PFSK-1 (cell line): ENCODE measurements around the gene MEGF9.

ENCODE experiments used
- FOXP2 ChIP-seq: optimal IDR thresholded peaks from 2 replicates; pipeline ENCODE3; 2011; ENCODE audit warnings: borderline replicate concordance, control low read depth, inconsistent platforms; ENCODE audit not compliant: insufficient read depth; ENCODE audit errors: extremely low read length, extremely low read depth
- POLR2AphosphoS5 ChIP-seq: IDR thresholded peaks from 2 replicates; pipeline ENCODE4 v1.6.1; 2012; ENCODE audit warnings: low read depth, mild to moderate bottlenecking, control low read depth, low read length, moderate library complexity
- REST ChIP-seq, 2 experiments: IDR thresholded peaks; 2 replicates each; pipeline versions ENCODE4 v1.6.1 to v1.8.0; 2011 to 2012; ENCODE audit warnings: low read depth in 2 of 2, low read length in 2 of 2, control low read depth in 1 of 2, inconsistent platforms in 1 of 2, mild to moderate bottlenecking in 1 of 2, moderate library complexity in 1 of 2; ENCODE audit not compliant: insufficient read depth in 1 of 2
- SIN3A ChIP-seq: IDR thresholded peaks from 2 replicates; pipeline ENCODE4 v1.6.1; 2012; ENCODE audit warnings: mild to moderate bottlenecking, low read length, moderate library complexity, borderline replicate concordance; ENCODE audit not compliant: insufficient read depth
- TAF1 ChIP-seq: IDR thresholded peaks from 2 replicates; pipeline ENCODE4 v1.6.1; 2012; ENCODE audit warnings: low read length, control low read depth, borderline replicate concordance; ENCODE audit not compliant: insufficient read depth

Gene MEGF9

GRCh38 chr9:120564589-120564988 is 149.7 kb downstream of the MEGF9 start:
- TF ChIP-seq POLR2AphosphoS5 (no peak), SIN3A (no peak)

DNA sequence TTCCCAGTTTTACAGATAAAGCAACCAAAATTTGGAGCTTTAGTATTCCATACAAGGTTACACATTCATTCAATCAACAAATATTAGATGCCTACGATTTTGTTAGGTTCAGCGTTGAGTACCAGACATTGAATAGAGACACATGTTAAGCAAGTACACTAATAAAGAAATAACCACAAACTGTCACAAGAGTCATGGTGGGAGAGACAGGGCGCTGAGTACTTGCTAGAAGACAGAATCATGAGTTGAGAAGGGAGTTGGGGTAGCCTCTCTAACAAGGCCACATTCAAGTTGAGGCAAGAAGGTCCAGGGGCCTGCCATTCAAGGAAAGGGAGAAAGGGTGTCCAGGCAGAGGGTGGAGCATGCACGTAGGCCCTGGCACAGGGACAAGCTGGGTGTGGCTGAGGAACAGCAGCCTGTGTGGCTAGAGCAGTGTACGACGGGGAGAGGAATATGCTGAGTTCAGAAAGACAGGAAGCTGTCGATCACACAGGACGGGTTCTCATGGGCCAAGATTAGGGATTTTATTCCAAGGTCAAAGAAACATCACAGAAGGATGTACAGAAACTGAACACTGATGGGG is 151.3 kb downstream of the MEGF9 start:
- TF ChIP-seq FOXP2 = no peak
- TF ChIP-seq SIN3A = no peak
- no peak for TF ChIP-seq POLR2AphosphoS5
- TF ChIP-seq REST (IDR thresholded peaks at IDR 0.05; ENCODE audit: insufficient read depth in 1 of 2, low read depth in 2 of 2, low read length in 2 of 2) = no peak
- TF ChIP-seq TAF1 = no peak

GRCh38 chr9:120561709-120562108 is 152.6 kb downstream of the MEGF9 start:
- no peak for TF ChIP-seq REST (IDR thresholded peaks at IDR 0.05; ENCODE audit: insufficient read depth in 1 of 2, low read depth in 2 of 2, low read length in 2 of 2)
- TF ChIP-seq FOXP2 = no peak
- TF ChIP-seq POLR2AphosphoS5 = no peak
- no peak for TF ChIP-seq TAF1
- no peak for TF ChIP-seq SIN3A

- no peak for TF ChIP-seq POLR2AphosphoS5
These were observed 154.7 kb downstream of the MEGF9 start for GRCh38 chr9:120559546-120559945.

GRCh38 chr9:120558454-120558853 is 155.8 kb downstream of the MEGF9 start:
- TF ChIP-seq SIN3A (no peak), REST (IDR thresholded peaks at IDR 0.05; ENCODE audit: insufficient read depth in 1 of 2, low read depth in 2 of 2, low read length in 2 of 2) (no peak), POLR2AphosphoS5 (no peak), TAF1 (no peak), FOXP2 (no peak)

- TF ChIP-seq POLR2AphosphoS5 = no peak
These were observed 157.1 kb downstream of the MEGF9 start for GRCh38 chr9:120557205-120557604.

- no peak for TF ChIP-seq REST (IDR thresholded peaks at IDR 0.05; ENCODE audit: insufficient read depth in 1 of 2, low read depth in 2 of 2, low read length in 2 of 2)
These were observed 157.5 kb downstream of the MEGF9 start for GRCh38 chr9:120556775-120557174.
